NCI-H748 (cell line): ENCODE measurements around the gene ARID5A.

Experiments
- DNase-seq: peaks from one replicate; lab custom pipeline; 2025; ENCODE audit not compliant: unreplicated experiment; lab: John Stamatoyannopoulos, UW

Gene ARID5A

DNA sequence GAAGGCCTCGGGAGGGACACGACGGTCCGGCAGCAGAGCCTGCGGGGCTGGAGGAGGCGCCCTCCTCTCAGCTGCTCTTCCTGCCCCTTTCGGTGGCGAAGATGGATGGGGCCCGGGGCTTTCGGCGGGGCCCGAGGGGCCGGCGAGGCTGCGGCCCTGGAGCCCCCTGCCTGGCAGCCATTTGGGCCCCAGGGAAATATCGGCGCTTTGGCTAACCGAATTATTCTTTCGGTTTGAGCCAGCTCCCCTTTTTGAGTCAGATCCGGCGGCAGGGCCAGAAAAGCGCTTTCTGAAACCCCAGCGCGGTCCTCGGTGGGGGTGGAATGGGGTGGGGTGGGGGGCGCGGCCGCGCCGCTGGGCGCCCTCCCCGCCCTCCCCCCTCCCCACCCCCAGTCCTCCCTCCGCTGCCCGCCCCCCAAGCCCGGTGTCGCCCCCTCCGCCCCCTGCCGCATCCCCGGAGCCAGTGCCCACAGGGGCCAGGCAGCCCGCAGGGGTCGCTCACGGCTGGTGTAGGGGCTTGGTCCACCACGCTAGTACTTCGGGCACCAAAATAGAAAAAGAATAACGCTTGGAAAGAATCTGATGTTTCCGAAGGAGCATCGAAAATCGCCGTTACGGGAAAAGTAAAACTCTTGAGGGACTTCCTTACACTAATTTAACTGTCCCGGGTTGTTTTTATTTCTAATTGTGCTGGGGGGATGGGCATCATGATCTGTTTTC, 9.1 kb upstream of the ARID5A start:
- DNase-seq, result no peak

DNA sequence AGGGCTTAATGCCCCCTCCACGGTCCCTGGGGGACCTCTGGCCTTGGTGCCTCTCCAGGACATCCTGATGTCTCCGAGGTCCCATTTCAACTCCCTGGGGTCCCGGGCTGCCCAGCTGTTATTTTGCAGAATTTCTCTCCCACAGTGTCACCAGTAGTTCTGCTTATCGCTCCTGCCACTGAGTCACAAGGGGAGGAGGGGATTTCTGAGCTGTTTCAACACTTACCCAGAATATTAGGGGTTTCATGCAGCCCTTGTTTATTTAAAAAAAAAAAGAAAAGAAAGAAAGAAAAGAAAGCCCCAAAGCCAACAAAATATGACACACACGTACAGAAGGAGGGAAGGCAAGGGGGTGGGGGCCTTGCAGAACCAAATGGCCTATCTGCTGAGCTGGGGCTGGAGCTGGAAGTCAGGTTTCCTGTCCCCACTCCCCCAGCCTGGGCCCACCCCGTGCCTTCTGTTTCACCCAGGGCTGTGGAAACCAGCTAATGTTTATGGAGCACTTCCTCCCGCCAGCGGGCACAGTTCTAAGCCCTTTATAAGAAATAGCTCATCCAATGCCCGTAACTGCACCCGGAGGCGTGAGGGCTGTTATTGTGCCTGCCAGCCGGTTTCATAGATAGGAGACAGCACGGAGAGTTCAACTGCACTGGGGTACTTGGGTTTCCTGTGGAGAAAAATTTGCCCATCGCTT, 8.4 kb upstream of the ARID5A start:
- DNase-seq, result no peak

DNA sequence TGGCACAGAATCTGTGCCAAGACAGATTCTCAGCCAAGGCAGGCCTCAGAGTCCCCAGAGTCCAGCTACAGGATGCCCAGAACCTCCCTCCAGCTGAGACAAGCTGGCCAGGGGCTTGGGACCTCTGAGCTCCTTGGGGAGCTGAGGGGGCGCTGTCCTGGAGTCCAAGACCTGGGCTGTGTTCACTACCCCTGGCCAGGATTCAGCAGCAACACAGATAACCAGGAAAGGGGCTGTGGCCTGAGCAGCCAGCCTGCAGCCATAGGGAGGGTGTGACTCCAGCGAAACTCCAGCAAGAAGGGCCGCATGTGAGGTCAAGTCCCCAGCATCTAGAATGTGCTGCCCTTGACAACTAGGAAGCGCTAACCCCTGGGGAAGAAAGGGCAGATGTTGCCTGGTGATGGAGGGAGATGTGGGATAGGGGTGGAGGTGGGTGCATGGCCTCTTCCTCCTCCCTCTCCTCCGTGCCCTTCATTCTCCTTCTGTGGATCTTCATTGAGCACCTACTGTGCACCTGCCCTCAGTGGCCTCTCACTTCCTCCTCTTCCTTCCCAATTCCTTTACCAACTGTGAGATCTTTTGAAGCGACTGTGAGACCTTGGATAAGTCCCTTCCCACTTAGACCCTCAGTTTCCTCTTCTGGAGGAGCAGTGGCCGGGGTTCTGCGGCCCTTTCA, 7.7 kb upstream of the ARID5A start:
- DNase-seq, result no peak

DNA sequence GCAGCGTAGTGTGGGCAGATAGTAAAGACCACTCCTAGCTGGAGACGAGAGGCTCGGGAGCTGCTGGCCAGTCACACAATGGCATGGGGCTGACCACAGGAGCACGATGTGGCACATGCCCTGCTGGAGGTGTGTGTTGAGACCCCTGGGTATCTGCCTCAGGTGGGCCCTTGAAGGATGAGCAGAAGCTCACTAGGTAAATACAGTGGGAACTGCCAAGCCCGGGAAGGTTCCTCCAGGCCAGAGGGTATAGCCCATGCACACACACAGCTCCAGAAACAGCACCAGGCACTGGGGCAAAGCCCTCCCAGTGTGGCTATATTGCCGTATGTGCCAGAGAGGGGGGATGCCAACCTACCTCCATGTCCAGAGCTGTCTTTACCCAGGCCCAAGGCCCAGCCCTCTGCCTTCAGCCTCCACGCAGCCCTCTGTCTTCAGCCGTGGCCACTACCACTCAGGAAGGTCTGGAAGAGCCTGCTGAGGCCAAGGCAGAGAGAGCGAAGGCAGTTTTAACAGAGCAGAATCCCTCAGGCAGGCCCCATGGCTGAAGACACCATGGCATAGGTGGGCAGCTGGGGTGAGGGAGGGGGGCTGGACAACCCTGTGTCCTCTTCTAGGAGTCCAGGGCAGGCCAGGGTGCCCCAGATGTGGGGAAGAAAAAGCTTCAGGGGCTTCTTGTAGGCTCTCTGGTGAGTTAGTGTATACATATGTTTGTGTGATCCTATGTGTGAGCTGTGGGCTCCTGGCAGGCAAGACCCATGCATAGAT, 7.0 kb upstream of the ARID5A start:
- DNase-seq, result no peak

DNA sequence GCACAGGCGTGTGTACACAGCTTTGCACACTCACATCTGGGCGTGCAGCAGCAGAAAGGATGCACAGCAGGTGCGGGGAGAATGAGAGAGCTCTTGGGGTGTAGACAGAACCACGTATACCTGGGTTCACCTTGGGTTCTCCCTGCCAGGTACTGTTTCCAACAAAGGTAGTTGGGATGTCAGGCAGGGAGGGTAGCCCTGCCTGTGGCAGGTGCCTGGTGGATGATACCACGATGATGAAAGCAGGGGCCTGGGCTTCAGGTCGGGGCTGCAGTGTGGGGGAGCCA, 6.5 kb upstream of the ARID5A start:
- DNase-seq, result no peak

DNA sequence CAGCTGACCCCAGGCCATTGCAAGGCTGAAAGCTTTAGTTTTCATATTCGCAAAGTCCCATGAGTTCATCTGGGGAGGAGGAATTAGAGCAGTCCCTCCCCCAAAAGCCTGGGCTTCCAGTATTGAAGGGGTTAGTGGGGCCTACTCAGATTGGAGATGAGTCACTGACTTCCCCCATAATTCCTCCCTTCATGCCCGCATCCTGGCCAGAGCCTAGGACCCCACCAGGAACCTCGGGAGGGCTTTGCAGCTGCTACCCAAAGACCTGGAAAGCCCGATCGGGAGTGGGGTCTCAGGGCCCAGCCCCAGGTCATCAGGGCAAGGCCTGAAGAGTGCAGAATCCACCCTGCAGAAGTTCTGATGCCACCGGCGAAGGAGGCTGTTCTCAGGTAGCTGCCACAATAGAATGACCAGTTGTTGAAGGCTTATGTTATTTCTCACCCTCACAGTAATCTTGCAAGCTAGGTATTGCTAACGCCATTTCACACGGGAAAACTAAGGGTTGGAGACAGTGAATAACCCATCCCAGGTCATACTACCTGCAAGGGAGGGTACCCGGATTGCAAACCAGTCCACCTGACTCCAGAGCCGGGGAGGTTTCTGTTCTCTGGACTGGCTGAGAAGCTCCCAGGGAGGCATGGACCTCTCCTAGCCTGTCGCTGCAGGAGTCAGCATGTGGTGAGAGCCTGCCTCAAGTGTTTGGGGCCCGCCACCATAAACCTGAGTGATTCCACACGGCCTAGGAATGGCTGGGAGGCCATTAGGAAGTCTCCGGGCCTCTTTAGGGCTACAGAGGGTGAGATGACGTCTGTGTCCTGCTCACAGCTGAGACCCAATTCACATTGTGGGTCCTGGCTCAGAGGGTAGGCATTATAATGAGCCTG, 5.8 kb upstream of the ARID5A start:
- no peak for DNase-seq

DNA sequence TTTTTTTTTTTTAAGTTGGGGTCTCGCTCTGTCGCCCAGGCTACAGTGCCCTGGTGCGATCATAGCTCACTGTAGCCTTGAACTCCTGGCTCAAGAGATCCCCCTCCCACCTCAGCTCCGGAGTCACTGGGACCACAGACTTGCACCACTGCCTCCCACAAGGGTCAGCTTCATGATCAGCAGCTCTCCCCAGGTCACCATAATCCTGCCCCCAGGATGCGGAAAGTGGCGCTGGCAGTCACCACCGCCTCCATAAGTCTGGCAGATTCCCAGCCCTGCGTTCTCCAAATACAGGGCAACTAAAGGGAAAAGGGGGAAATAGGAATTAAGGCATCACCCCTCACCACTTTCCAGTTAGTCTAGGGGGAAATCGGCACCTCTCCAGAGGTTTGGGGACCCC, 5.2 kb upstream of the ARID5A start:
- no peak for DNase-seq

DNA sequence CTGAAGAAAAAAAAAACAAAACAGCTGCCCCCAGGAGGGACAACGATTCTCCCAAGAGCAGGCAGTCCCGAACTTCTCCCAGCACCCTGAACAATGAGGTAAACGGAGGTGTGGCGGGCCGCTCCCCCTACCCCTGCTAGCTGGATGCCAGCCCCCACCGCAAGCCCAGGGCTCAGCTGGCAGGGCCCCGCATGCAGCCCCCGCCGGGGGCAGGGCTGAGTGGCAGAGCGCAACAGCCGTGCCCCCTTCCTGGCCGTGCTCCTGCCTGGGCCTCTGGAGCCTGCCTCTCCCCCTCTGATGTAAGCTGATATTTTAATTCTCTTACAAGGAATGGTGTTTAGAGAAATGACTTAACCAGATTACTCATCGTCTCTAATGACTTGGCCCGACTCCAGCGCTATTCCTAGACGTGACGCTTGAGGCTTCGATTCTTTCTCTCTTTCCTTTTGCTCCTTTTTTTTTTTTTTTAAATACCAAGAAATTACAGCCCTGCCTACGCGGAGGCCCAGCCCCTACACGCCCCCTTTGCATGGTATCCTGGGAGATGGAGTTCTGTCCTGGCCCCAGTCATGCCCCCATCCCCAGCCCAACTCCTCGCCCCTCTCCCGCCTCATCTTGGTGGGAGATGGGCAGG, 4.6 kb upstream of the ARID5A start:
- peak; percentile 82 for DNase-seq

DNA sequence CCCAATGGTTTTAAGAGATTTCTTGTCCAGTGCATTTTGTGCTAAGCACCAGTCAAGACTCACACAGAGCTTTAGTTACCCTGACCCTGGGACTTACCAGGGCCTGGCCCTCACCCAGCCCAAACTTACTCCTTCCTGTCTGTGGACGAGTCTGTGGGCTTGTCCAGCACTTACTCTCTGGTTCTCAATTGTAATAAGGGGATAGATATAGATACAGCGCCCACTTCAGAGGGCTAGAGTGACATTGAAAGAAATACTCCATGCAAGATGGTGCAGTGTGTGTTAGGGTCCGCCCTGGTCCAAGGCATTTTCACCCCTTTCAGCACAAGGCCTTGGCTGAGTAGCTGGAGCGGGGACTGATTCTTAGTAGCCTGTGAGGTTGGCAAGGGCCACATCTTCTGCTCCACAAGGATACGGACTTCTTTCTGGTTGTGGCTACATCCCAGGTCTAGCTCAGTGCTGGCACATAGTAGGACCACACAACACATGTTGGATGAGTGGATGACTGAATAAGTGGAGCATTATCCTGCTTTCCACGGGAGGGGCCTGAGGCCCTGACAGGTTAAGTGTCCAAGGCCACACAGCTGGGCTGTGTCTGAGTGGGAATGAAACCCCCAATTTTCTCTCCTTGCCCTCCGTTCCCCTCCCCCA, 3.8 kb upstream of the ARID5A start:
- DNase-seq, result no peak

DNA sequence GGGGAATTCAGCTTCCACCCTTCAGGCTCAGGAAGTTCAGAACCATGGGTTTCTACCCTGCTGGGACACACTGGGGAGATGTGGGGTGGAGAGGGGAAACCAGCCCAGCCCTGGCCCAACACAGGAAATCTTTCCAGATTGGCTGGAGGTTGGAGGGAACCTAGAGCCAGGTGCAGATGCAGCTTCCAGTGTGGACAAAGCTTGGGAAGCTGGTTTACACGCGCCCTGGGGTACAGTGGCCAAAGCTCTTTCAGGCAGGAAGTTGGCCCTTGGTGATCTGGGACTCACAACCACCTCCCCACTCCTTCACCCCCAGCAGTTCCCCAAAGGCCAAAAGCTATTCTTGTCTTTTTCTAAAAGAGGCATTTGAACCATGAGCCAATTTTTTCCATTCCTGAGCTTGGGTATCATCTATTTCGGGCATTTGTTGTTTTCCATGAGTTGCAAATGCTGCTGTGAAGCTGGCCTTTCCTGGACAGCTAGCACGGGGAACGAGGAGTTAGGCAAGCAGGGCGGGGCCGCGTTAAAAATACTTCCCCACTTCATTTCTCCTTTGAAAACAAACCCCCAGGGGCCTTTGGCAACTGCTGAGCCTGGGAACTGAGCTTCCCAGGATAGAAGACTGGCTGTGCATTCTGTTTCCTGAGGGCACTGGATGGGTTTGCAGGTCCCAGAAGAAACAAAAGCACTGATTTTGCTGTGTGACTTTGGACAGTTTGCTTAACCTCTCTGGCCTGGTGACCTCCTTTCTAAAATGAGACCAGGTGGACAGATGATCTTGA, 3.1 kb upstream of the ARID5A start:
- DNase-seq, result no peak

DNA sequence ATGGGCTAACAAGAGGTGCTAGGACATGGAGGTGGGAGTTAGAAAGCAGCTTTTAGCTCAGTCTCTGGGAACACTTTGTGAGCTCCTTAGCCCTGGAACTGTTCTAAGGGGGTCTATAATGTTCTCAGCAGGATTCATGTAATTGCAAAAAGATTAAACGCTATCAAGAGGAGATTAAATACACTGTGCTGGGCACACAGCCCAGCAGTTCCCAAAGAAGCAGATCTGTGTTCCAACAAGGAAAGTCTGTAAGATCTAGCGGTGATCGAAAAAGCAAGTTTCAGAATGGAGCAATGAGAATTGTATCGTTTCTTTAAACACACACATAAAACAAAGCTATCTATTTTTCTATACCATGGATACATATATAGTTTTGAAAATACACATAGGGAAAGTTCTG, 2.4 kb upstream of the ARID5A start:
- no peak for DNase-seq

DNA sequence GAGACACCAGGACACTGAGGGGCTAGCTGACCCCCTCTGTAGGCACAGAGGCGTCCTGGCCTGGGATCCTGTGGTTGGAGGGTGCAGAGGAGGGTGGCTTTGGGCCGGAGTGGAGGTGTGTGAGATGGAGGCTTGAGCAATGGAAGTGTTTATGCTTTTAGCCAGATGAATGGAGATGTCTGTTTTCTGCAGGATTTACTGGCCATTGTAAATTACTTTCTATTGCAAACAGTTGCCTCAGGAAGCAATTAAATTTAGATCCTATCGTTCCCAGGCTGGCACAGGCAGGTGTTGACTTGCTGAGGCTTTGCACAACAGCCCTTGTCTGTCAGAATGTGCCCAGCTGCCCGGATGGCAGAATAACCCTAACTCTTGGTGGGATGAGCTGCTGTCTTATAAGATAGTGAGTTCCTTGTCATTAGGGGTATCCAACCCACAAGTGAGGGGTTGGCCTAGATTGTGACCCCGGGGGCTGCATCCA, 1.8 kb upstream of the ARID5A start:
- peak; percentile 16 for DNase-seq

DNA sequence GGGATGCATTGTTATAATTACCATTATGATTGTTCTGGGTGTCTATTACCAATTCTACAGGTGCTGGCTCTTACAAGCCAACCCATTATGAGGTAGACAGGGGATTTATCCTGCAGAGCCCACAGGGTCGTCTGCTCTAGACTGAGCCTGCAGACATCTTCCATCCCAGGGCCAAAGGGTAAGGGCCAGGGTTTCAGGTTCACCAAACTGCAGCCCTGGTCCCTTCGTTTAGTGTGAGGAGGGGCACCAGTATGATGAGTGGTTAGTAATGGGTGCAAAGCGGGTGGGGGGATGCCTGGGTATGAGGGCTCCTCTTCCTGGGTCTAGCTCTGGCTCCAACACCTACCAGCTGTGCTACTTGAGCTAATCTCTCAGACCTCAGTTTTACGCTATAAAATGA, 1.2 kb upstream of the ARID5A start:
- no peak for DNase-seq

DNA sequence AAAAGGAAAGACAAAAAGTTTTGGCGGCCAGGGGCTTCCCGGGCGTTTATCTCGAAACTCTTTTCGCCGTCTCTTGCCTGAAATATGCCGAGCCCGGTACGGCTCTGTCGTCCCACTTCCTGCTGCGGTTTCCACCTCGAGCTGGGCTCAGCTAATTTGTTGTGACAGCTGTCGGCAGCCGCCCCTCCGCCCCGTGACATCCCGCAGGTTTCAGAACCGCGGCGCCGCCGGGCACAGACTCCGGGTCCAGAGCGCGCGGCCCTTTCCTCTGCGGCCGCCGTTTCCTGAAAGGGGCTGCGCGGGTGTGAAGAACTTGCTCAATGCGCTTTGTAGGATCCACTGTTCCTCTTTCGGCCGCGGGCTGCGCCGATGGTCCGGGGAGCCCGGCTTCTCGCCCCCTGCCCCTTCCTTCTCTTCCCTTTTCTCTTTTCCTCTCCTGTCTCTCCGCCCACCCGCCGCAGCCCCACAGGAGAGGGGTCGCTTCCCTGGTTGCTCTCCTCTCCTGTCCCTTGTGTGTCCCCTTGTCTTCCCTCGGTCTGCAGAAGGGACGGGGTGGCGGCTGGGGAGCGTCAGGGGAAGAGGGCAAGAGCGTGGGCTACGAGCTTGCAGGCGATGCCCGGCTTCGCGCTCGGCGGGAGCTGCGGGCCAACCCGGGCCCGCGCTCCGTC, 648 bp downstream of the ARID5A start:
- DNase-seq, result peak; percentile 39

DNA sequence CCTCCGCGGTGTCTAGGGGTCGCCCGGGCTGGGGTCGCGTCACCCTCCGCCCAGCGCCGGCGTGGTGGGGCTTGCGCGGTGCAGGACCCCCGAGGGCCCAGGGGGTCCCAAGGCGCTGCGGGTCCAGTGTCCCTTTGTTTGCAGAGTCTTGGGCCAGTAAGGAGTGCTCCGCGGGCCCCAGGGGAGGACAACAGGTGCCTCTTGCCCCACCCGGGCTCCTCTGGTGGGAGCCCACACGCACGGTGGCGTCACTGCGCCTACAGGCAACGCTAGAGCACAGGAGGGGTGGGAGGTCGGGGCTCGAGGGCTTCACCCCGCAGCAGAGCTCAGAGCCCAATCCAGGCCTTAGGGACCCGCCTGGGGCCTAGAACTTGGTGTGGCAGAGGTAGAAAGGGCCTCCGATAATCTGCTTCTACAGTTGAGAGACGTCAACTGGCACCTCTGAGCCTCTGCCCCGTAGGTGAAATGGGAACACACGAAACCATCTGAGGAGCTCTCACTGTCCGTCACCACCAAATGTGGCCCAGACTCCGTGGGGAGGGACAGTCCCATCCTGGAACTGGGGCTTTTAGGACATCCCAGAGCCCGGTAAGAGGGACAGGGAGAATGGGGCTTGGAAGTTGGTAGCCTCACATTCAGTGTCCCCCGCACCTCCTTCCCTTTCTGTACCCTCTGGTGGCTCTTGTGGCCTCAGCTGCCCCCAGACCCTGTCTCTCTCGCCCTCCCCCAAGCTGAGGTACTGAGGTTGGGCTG, 1.4 kb downstream of the ARID5A start:
- DNase-seq, result no peak

DNA sequence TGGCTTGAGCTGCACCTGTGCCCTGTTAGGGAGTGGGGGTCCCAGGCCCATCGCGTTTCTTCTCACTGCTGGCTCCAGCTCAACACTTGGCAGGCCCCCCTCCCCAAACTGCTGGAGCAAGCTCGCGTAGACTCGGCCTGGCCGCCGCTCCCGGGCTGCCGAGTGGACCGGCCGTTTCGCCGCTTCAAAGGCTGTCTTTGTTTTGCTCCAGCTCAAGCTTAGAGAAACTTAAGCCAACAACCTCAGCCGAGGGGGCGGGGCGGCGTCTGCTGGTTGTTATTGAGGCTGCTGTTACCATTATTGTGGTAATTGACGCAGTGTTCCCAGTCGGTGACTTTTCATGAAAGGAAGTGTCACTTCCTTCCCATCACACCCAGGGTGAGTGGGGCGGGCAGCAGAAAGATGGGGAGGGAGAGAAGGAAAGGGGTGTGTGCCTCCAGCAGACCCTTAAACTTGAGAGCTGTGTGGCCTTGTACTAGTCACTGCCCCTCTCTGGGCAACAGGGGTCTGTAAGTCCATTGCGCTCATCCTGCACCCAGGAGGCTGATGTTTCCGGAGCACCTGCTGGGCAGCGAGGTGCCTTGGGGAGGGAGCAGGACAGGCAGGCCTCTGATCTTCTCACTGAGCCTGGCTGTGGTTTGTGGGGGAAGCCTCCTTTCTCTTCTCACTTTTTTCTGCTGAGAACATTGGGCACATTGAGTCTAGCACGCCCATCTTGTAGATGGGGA, 2.1 kb downstream of the ARID5A start:
- peak; percentile 3 for DNase-seq
